Measurements from ENCODE around the gene GDNF.

GDNF gene

DNA sequence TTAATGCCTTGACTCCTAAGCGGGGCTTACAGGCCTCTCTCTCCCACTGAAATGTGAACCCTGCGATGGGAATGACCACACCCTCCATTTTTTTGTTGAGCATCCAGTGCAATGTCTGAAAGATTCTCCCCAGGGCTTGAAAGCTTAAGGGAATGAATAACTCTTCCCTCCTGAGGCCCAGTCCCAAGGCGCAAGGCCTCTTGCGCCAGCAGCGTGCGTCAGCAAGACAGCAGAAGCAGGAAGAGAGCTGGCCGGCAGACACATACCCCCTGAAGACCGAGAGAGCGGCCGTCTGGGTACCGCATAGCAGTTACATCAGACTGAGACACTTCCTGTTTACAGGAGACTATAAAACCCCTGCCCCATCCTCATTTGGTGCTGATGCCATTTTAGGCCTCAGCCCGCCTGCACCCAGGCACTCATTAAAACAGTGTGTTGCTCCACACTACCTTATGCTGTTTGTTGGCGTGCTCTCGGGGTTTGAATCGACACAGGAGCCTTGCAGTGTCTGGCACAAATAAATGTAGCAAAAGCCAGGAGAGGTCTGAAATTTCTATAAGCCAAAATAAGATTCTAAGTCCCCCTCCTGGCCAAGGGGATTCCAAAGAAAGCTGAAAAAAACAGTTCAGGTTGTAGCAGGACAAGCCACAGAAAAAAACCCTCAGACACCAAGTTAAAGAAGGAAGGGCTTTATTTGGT is 62.3 kb downstream of the GDNF start:
- peak; percentile 32 for DNase-seq

- peak; percentile 90 for DNase-seq
These were observed 63.0 kb downstream of the GDNF start for GRCh38 chr5:37776826-37777225.

GRCh38 chr5:37774912-37775483 is 64.8 kb downstream of the GDNF start:
- DNase-seq: peak; percentile 37

DNA sequence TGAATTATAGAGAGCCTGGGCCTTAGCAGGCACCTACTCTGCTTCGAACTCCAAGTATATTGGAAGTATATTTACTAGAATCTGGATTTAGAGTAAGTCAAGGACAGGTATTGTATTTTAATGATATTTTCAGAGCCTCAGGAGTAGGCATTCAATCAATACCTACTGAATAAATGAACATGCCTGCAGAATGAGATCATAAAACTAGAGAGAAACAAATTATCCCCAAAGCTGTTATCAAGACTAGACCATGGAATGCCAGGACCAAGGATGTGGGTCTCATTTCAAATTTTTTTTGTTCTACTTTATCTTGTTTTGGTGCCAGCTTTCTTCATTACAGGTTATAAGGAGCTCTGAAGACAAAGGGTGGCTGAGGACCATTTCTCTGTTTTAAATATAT is 66.0 kb downstream of the GDNF start:
- DNase-seq: no peak

DNA sequence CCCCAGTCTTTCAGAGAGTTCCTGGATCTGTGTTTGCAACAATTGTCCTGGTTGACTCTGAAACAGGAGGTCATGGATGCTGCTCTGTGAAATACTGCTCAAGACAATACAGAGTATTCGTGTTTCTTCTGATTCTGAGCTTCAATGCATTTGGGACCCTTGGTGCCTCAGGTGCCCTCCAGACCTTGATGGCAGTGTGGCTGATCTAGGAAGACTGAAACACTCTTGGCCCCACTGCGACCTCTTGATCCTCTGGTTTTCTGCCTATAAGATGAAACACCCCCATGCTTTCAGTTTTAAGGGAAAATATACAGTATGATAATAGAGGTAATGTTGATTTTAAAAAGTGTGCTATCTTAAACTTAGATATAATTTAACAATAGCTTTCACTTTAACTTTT is 67.6 kb downstream of the GDNF start:
- no peak for DNase-seq

GRCh38 chr5:37771731-37772130 is 68.1 kb downstream of the GDNF start:
- DNase-seq: peak; percentile 100

GRCh38 chr5:37771203-37771611 is 68.6 kb downstream of the GDNF start:
- DNase-seq: no peak

DNA sequence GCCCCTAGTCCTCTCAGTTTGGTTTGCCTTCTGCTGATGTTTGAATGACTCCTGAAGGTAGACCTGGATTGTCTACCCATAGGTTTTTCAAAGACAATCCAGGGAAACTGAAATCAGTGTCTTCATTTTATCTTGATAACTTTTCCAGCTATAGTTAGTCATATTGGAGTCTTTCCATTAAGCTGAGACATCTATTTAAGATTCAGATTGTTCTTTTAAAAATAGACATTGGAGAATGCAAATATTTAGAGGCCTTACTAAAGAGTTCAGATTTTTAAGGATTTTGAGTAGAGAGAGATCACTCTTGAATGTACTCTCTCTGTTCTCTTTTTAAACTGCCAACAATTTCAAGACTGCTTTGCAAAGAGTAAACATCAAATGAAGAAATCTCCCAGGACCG is 69.1 kb downstream of the GDNF start:
- DNase-seq: no peak

DNA sequence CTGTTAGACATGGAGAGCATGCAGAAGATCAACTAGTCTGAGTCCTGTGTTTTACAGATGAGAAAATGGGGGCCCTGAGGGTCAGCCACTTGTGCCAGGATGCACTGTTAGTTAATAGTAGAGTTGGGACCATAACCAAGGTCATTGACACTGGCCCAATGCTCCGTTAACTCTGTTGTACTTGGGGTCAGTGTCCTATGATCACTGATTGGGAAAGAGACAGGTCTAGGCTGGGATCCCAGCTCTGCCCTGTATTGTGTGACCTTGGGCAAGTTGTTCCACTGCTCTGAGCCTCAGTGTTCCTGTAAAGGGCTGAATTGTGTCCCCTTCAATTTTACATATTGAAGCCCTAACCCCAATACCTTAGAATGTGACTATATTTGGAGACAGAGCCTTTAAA is 70.0 kb downstream of the GDNF start:
- DNase-seq: no peak

- DNase-seq: no peak
These were observed 70.7 kb downstream of the GDNF start for GRCh38 chr5:37769108-37769507.

GRCh38 chr5:37768371-37768770 is 71.5 kb downstream of the GDNF start:
- DNase-seq: no peak

DNA sequence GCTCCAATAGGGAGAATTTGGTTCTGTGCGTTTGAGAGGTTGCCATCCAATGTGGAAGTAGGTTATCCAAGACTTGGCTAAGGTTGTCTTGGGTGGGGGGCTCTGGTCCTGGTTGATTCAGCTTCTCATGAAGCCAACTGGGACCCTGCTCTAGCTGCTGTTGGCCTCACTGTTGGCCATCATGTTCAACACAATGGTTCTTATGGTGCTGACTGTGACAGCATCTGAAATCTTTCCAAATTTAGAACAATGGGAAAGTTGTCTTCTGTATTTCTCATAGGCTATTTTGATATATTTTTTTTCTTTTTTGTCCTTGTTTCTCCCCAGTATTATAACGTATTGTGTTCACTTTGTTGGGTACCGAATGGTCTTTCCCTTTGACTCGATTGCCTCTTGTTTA is 71.9 kb downstream of the GDNF start:
- no peak for DNase-seq

GRCh38 chr5:37767251-37767650 is 72.6 kb downstream of the GDNF start:
- no peak for DNase-seq

Data from fibroblast of skin of right quadriceps (primary cell).